Endodermal cell (in vitro differentiated cells): ENCODE data around the gene TRIM66. TPM values are rescaled to one million over a fixed set of nuclear protein-coding genes. Genes with fewer than 3 reads are reported as not detected.

Experiments
- DNase-seq: peaks from one replicate; pipeline ENCODE4 v3.0.0-alpha.2; 2017
- H3K27ac ChIP-seq: 2 replicates; pipeline ENCODE4 v1.5.1; 2013; ENCODE audit warnings: mild to moderate bottlenecking, low read depth, low read length, moderate library complexity
- H3K27me3 ChIP-seq: 2 replicates; pipeline ENCODE4 v1.6.1; 2013; ENCODE audit warnings: mild to moderate bottlenecking, low read length, moderate library complexity; ENCODE audit not compliant: insufficient read depth, control insufficient read depth, poor library complexity, severe bottlenecking
- H3K36me3 ChIP-seq: 2 replicates; pipeline ENCODE4 v1.7.0; 2013; ENCODE audit warnings: mild to moderate bottlenecking, low read length, moderate library complexity; ENCODE audit not compliant: control insufficient read depth, insufficient read depth
- H3K4me1 ChIP-seq: one replicate; pipeline ENCODE4 v1.7.0; 2013; ENCODE audit warnings: low read length; ENCODE audit not compliant: control insufficient read depth, insufficient read depth
- H3K4me3 ChIP-seq: 2 replicates; pipeline ENCODE4 v1.5.1; 2013; ENCODE audit warnings: mild to moderate bottlenecking, low read length, moderate library complexity
- H3K9ac ChIP-seq: 2 replicates; pipeline ENCODE4 v1.6.1; 2013; ENCODE audit warnings: mild to moderate bottlenecking, low read length, moderate library complexity; ENCODE audit not compliant: poor library complexity, severe bottlenecking; ENCODE audit errors: extremely low read depth
- H3K9me3 ChIP-seq: 2 replicates; pipeline ENCODE4 v1.6.1; 2013; ENCODE audit warnings: mild to moderate bottlenecking, low read length, moderate library complexity; ENCODE audit not compliant: control insufficient read depth
- H3K27ac Mint-ChIP-seq: 2 replicates; pipeline ENCODE4 v1.8.0; 2020; ENCODE audit warnings: mixed read lengths
- H3K27me3 Mint-ChIP-seq: 2 replicates; pipeline ENCODE4 v1.8.0; 2021; ENCODE audit warnings: mild to moderate bottlenecking, mixed read lengths; ENCODE audit not compliant: insufficient read depth
- H3K36me3 Mint-ChIP-seq: 2 replicates; pipeline ENCODE4 v1.8.0; 2020; ENCODE audit warnings: low read depth, mixed read lengths
- H3K4me1 Mint-ChIP-seq: 2 replicates; pipeline ENCODE4 v1.8.0; 2020; ENCODE audit warnings: mixed read lengths
- H3K4me3 Mint-ChIP-seq: 2 replicates; pipeline ENCODE4 v1.8.0; 2020; ENCODE audit warnings: mild to moderate bottlenecking, moderate library complexity, mixed read lengths
- H3K9me3 Mint-ChIP-seq: 2 replicates; pipeline ENCODE4 v1.8.0; 2020; ENCODE audit warnings: mild to moderate bottlenecking, mixed read lengths
- WGBS, 2 experiments: methylation state at CpG; one replicate each; pipeline versions ENCODE4 v1.1.5 to v1.1.7; 2013; ENCODE audit warnings: missing lambda C conversion rate in 2 of 2, mixed read lengths in 1 of 2; ENCODE audit not compliant: insufficient coverage in 1 of 2, insufficient read length in 1 of 2; 5-methylcytosine and 5-hydroxymethylcytosine counted together
- total RNA-seq, 2 donors: library from RNA; stranded (reverse); fragmentation: NEBNext Ultra II Directional in 1 of 2; extraction: Animal tissue kit (Norgen Biotek cat#: 25700) in 1 of 2; gene quantifications; 2 replicates in 1 of 2; 3 replicates in 1 of 2; pipeline ENCODE4 v1.2.1, GENCODE V29; 2021
- TF ChIP-seq, protein P1 (sequence below): fragments of 200-600 bp; sonication (generic); conservative IDR thresholded peaks from 2 replicates; pipeline ENCODE4 v1.5.0; 2021; ENCODE audit warnings: antibody characterized with exemption, mild to moderate bottlenecking

Gene TRIM66
- total RNA-seq, 2 donors from 2014 or later = 4.3 to 4.6 TPM

DNA sequence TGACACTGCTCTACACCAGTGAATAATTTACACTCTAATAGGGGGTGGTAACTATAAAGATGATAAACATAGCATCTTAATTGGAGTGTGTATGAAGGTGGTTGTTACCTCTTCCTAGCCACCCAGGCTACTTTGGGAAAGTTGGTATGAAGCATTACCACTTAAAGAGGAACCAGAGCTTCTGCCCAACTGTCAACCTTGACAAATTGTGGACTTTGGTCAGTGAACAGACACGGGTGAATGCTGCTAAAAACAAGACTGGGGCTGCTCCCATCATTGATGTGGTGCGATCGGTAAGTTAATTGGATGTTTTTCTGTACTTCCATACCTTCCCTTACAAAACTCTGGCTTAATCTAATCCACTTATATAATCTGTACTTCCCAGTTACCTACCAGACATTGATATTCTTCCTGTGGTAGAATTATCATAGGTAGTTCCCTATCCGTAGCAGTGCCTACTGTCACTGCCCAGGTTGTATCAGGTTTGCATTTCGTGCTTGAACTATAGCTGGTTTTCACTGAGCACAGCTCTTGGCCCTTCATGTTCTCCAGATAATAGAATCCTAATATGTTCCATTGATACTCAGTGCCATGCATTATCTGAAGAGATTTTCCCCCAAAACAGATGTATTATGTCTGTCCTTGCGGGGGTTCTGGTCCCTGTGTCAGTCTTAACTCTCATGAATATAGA lies 2.3 kb upstream of the TRIM66 start:
- Mint-ChIP-seq H3K36me3 (peaks cover 59% of the 10 kb centered on the region), H3K4me3 (peak overlapping the region; percentile 96), H3K27me3 (no peaks in the 10 kb centered on the region), H3K4me1 (peaks cover 38% of the 10 kb centered on the region), H3K9me3 (no peaks in the 10 kb centered on the region), H3K27ac (peak overlapping the region; percentile 97)
- Histone ChIP-seq H3K4me1 (peaks cover 27% of the 10 kb centered on the region), H3K4me3 (peak overlapping the region; percentile 100), H3K27me3 (no peaks in the 10 kb centered on the region), H3K36me3 (peaks cover 50% of the 10 kb centered on the region), H3K27ac (no peak overlapping the region), H3K9ac (peak overlapping the region; percentile 99), H3K9me3 (no peaks in the 10 kb centered on the region)
- no peak for DNase-seq
- TF ChIP-seq, protein P1, sequence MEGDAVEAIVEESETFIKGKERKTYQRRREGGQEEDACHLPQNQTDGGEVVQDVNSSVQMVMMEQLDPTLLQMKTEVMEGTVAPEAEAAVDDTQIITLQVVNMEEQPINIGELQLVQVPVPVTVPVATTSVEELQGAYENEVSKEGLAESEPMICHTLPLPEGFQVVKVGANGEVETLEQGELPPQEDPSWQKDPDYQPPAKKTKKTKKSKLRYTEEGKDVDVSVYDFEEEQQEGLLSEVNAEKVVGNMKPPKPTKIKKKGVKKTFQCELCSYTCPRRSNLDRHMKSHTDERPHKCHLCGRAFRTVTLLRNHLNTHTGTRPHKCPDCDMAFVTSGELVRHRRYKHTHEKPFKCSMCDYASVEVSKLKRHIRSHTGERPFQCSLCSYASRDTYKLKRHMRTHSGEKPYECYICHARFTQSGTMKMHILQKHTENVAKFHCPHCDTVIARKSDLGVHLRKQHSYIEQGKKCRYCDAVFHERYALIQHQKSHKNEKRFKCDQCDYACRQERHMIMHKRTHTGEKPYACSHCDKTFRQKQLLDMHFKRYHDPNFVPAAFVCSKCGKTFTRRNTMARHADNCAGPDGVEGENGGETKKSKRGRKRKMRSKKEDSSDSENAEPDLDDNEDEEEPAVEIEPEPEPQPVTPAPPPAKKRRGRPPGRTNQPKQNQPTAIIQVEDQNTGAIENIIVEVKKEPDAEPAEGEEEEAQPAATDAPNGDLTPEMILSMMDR = no peak
- 96 to 100% methylated on average over 5 of the region's 6 CpGs for whole genome bisulfite sequencing, 2 experiments

- H3K4me3 Mint-ChIP-seq = peak overlapping the region; percentile 96
- H3K9me3 Mint-ChIP-seq = no peaks in the 10 kb centered on the region
- peak overlapping the region; percentile 87 for H3K27ac ChIP-seq
- 1 to 5% methylated on average over 25 to 27 of the region's 27 CpGs for WGBS, 2 experiments
- H3K9ac ChIP-seq = peak overlapping the region; percentile 99
- DNase-seq = no peak
- peaks cover 53% of the 10 kb centered on the region for H3K36me3 Mint-ChIP-seq
- TF ChIP-seq, protein P1 = no peak
- peaks cover 30% of the 10 kb centered on the region for H3K4me1 Mint-ChIP-seq
- H3K4me1 ChIP-seq = peaks cover 25% of the 10 kb centered on the region
- H3K27me3 ChIP-seq = no peaks in the 10 kb centered on the region
- no peaks in the 10 kb centered on the region for H3K9me3 ChIP-seq
- H3K36me3 ChIP-seq = peaks cover 43% of the 10 kb centered on the region
- peak overlapping the region; percentile 97 for H3K27ac Mint-ChIP-seq
- no peaks in the 10 kb centered on the region for H3K27me3 Mint-ChIP-seq
- peak overlapping the region; percentile 100 for H3K4me3 ChIP-seq
Observed at GRCh38 chr11:8683115-8683807, 796 bp upstream of the TRIM66 start.

DNA sequence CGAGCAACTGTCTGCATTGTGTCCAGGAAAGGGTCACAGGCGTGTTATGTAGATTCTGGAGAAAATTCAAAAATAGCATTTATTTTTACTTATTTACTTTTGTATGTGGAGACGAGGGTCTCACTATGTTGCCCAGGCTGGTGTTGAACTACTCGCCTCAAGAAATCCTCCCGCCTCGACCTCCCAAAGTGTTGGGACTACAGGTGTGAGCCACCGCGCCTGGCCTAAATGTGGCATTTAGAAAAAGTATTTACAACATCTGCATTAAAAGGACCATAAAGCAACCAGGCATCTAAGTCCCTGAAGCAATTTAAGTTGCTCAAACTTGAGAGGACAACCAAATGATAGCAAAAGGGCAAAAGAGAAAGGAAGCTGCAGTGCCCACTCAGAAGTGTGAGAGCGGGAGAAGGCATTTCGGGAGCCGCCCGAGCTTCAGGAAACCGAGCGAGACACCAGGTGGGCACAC lies 595 bp downstream of the TRIM66 start:
- Mint-ChIP-seq H3K27ac (peak overlapping the region; percentile 97), H3K9me3 (no peaks in the 10 kb centered on the region), H3K4me3 (peak overlapping the region; percentile 96), H3K27me3 (no peaks in the 10 kb centered on the region), H3K36me3 (peaks cover 48% of the 10 kb centered on the region), H3K4me1 (peaks cover 21% of the 10 kb centered on the region)
- peak overlapping the region; percentile 99 for H3K9ac ChIP-seq
- no peaks in the 10 kb centered on the region for H3K27me3 ChIP-seq
- WGBS, 2 experiments = 34 to 38% methylated on average over 10 to 14 of the region's 14 CpGs
- TF ChIP-seq, protein P1 = no peak
- peaks cover 19% of the 10 kb centered on the region for H3K4me1 ChIP-seq
- H3K36me3 ChIP-seq = peaks cover 38% of the 10 kb centered on the region
- H3K4me3 ChIP-seq = peak overlapping the region; percentile 100
- peak overlapping the region; percentile 92 for H3K27ac ChIP-seq
- H3K9me3 ChIP-seq = no peaks in the 10 kb centered on the region
- no peak for DNase-seq
